Thyroid gland (tissue), 4 donors: ENCODE measurements around the gene RAB3B.

Source experiments
- CTCF ChIP-seq, 6 experiments: fragments of 200-600 bp in 3 of 6; fragments of 450-650 bp in 3 of 6; sonication (generic) in 3 of 6; IDR thresholded peaks; one replicate each; pipeline ENCODE4 v1.5.1; 2016 to 2019; ENCODE audit warnings: antibody characterized with exemption in 6 of 6, mild to moderate bottlenecking in 2 of 6, inconsistent platforms in 1 of 6, moderate library complexity in 1 of 6
- POLR2A ChIP-seq, 2 donors: fragments of 450-650 bp; IDR thresholded peaks; one replicate each; pipeline ENCODE4 v1.6.1; 2017; ENCODE audit warnings: antibody characterized with exemption in 2 of 2, mild to moderate bottlenecking in 2 of 2, moderate library complexity in 1 of 2

DNA sequence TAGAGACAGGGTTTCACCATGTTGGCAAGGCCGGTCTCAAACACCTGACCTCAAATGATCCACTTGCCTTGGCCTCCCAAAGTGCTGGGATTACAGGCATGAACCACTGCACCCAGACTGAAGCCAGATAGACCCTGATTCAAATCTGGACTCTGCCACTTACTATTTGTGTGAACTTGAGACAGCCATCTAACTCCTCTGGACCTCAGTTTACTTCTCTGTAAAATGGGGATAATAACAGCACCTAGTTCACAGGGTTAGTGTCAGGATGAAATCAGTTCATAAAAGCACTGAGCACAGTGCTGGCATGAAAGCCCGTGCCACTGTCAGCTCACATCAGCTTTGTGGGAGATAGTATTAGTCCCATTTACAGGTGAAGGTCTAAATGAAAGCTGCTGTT lies 28.5 kb downstream of the RAB3B start:
- no peak for TF ChIP-seq CTCF (IDR thresholded peaks at IDR 0.05)
- TF ChIP-seq POLR2A (IDR thresholded peaks at IDR 0.05): no peak
